Measurements from ENCODE around the gene STK32C.

STK32C gene

DNA sequence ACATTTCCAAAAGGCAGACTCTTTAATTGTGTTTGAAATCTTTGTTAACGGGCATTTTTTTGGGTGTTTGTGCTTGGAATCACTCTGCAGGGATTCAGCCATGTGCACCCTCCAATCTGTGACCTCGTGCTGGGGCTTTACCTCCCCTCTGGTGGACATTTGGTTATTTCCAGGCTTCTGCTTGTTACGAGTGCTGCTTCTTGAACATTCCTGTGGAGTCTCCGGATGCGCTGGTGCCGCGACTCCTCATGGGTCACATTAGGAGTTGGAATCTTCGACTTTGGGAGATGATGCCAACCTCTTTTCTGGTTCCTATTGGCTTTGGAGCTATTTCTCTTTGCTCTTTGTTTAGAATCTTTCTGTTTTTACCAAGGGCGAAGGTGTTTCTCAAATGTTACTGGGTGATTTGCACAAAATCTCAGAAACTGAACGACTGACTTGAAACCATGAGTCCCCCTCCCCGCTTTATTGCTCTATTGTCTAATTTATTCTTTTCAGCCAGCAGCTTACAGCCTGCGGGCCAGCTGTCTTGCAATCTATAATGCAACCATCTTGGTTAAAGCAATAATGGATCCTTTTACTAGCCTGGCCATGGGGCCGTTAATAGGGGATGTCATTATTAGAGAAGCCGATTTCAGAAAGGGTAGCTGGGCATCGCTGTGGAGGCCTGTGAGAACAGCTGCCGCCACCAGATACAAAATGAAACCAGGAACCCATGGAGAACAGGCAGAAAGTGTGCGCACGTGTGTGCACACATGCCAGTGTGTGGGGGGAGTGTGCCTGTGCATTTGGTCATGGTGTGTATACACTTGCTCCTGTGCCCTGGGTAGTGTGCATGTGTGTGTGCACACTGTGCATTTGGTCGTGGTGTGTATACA is 130.9 kb downstream of the STK32C start:
- DNase-seq = no peak

DNA sequence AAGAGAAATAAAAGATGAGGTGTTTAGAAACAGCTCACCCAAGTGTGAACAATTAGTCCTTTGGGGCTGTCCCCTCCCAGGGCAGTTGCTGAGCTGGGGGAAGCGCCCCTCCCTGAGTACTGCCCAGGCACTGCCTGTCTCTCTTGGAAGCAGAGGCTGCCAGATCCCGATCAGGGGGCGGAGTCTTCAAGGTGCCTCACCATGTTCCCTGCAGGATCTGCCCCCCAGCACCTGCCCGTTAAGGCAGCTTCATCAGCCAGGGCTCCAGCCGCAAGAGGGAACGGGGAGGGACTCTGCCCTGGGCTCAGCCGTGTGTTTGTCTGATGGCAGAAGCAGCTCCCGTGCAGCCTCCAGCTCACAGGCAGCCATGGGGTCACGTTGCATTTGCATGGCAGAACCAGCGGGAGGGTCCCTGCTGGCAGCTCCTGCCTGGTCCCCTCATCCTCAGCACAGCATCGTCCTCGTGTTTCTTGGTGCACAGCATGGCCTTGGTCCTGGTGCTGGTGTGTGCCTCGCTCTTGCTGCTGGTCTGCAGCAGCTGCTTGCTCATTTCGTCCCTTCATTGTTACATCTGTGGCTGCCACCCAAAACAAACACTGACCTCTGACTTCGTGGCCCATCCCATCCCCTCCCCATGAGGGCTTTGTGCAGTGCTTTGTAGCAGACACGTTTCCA is 131.7 kb downstream of the STK32C start:
- peak; percentile 13 for DNase-seq

DNA sequence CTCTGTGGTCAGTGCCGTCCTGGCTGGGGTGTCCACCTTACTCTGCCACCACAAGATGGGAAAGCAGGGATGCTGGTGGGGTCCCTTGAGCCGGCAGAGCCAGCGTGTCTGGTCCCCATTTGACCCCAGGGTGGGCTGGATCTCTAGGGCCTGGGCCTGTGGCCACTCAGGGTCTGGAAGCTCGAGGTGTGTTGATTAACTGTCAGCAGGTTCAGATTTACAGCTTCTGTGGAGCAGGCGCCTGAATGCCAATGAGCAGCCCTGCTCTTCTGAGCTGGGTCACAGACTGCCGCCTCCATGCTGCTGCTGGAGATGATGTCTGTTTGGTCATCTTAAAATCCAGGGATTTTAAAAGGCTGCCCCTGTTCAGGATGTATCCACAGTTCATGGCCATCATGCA is 132.3 kb downstream of the STK32C start:
- DNase-seq = no peak

DNA sequence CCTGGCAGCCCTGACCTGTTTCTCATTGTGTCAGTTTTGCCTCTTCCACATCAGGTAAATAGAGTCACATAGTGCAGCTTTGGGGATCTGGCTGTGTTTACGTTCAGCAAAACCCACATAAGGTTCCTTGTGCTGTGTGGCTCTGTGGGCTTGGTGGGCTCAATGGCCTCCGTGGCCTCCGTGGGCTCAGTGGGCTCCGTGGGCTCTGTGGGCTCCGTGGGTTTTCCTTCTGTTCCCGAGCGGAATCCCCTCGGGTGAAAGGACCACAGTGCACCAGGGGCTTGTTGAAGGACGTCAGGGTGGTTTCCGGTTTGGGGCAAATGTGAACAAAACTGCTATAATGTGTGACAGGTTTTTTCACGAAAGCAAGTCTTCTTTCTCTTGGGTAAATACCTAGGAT is 133.5 kb downstream of the STK32C start:
- DNase-seq = no peak

DNA sequence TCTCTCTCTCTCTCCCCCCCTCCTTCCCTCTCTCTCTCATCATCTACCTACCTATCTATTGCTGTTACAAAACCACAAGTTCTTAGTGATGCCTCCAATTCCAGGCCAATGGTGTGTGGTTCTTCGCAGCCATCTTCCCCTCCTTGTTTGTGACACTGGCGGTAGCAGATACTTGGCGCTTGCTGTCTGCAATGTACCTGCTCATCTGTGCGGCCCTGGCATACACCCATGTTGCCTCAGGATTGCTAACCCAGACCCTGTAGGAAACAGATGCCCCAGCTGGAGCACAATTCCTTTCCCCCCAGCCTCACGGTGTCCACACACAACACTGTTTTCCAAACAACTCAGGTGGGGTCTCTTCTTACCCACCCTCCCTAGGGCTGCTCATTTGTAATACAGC is 134.6 kb downstream of the STK32C start:
- no peak for DNase-seq

DNA sequence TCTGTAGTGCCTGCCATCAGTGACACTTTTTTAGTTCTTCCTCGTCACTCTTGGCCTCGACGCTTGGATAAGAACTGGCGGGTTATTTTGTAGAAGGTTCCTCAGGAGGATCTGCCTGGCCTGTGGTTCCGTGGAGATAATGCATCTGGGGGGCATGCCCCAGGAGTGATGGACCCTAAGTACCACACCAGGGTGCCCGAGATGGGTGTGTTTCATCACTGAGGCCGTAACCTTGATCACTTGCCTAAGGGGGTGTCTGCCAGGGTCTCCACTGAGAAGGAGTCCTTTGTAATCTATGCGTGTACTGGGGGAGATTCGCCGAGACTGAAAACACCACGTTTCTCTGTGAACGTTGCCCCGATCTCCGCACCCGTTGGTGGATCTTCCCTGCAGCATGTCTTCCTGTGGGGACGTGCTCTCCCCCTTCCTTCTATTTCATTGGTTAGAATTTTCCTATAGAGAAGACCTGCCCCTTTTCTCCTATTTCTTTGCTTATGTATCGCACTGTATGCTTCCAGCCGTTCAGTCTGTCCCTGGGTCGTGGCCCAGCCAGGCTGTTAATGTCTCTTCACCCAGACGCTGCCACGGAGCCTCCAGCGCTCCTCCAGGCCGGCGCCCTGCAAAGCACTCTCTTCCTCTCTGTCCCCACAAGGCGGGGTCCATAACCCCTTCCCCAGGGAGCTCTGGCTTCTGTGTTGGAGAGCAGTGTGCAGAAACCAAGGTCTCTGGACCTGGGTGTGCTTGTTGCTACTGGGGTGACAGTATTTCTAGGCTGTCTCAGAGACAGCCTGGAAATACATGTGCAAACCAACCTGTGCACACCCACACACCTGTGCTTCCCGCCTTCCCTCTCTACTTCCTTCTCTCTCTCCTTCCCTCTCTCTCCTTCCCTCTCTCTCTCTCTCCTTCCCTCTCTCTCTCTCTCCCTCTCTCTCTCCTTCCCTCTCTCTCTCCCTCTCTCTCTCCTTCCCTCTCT is 135.4 kb downstream of the STK32C start:
- DNase-seq = no peak

DNA sequence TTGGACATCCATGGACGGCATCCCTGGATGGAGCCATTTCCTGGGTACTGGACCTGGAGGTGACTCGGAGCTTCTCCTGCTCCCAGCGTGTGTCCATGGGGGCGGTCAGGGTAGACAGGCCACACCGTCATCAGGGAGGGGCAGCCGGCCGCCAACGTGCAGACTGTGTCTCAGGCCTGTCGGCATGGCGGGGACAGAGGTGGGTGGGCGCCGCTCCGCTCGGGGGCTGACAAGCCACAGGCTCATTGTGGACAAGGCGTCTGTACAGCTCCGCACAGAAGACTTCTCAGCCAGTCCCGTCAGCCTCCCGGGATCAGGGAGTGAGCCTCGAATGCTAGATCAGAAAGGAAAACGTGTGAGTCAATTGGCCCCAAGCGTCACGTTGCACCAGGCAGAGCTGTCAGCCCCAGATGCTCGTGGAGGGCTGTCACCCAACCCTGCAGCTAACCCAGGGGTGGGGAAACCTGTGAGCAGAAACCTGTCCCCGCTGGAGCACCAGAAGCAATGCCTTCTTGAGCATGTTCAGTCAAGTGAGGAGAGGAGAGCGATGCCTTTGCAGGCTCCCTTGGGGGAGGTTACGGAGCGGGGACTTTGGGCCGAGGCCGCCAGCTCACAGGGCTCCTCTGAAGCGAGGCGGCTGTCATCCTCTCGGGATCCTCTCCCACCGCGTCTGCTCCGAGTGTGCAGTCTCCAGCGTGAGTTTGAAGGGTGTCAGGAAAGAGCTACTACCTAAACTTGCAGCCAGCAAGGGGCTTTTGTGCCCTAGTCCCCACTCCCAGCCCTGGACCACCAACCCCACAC is 137.0 kb downstream of the STK32C start:
- DNase-seq = no peak

DNA sequence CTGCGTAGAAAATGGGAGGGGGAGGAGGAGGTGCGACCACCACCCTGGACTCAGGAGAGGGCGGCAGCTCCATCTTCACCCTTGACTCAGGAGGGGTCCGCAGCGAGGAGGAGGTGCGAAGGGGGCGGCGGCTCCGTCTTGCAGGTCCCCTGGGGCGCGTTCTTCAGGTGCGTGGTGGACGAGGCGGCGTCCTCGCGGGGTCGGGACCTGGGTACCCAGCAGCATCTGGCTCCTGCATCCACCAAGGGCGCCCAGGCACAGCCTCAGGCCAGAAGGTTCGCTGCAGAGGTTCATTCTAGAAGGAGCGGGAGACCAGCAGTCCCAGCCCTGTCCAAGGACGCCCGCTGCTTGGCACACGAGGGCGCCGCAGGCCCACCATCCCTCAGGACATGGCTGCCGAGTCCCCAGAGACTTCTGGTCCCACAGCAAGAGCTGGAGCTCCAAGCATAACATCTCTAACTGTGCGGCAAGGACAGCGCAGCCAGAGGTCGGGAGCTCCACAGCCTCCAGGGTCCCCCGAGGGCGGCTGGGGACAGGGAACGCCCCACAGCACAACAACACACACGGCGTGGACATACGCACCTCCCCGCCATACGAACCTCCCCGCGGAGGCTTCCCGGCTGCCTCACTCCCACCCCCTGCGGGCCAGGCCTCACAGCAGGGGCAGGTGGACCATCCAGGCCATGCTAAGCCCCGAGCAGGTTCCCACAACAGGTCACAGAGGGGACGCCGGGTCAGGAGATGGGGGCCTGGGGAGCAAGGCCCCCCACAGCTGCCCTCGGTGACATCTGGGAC is 137.8 kb downstream of the STK32C start:
- no peak for DNase-seq

DNA sequence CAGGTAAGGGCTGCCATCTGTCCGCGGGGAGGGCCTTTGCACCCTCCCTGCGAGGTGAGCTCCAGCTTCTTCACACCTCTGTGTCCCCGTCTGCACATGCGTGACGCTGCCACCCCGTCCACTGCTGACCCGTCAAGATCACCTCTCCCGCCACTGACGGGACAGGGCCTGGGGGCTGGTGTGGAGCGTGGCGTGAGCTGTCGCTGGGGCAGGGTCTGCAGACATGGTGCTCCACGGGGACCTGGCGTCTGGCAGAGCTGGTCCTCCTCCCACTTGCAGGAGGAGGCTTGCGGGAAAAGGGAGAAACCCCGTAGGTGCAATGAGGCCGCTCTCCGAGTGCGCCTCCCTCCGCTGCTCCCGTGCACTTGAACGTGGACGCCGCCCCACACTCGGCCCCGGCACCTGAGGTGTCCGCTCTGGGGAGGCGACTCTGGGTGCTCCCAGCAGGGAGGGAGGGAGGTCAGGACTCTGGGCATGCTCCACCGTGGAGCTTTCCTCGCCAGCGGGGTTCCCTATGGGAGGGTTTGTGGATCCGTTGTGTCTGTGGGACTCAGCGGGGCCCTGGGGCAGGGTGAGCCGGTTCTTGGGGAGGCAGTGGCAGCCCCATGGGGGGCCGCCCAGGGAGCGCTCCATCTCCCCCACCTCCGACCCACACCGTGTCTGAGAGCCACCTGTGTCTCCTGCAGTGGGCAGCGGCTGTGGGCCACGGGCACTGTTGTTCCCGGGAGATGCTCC is 138.6 kb downstream of the STK32C start:
- no peak for DNase-seq

DNA sequence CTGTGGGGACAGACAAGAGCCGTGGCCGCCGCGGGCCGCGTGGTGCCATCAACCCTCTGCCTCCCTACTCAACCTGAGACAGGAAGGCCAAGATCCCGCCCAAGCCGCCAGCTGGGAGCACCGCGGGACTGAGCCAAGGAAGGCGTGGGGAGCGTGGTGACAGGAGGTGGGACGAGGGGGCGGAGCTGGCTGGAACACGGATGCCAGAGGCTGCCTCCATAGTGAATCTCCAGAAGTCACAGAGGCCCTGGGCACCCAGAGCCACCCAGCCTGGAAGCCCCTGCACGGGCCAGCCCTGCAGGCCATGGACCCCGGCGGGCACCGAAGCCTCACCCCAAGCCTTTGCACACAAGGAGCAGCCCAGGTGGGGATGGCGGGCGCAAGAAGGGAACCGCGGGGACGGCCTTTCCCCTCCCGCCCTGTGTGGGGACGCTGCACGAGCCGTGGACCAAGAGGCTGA is 139.1 kb downstream of the STK32C start:
- no peak for DNase-seq

DNA sequence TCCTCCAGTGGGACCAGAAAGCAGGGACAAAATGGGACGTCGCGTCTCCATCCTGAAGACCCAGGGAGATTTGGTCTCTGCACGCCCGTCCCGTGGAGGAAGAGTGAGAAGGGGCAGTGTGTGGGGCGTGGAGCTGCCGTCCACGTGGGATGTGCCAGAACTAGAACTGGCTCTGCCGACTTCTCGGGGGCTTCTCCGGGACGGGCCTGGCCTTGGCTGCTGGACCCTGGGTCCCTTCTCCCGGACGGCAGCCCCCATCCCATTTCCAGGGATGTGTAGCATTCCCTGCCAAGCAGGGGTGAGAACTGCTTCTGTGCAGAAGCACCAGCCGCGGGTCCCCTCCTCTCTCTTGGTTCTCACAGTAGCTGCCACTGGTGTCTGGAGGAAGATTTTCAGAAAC is 139.8 kb downstream of the STK32C start:
- DNase-seq = no peak

DNA sequence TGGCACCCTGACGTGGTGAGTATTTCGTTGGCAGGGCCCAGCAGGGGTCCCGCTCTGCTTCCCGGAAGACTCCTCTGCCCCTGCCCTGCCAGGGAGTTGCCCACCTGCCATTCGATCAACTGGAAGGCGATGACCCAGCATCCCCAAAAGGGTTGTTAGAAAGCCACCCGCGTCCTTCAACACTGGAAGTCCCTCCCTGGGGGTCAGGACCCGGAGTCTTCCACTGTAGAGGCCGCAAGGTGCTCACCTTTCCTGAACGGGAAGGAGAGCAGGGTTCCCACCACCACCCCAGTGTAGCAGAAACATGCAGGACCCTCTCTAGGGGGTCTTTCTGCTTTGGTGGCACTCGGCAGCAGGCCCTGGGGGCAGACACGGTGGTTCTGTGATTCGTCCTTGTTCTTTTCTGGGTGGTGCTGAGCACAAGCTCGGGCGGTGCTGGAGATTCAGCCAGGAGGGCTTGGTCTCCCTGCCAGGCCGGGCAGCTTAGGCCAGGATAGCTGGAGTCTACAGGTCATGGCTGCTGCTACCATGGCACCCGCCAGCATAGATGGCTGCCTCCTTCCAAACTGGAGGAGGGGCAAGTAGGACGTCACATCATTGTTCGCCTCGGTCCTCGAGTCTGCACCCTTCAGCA is 140.6 kb downstream of the STK32C start:
- DNase-seq = no peak

DNA sequence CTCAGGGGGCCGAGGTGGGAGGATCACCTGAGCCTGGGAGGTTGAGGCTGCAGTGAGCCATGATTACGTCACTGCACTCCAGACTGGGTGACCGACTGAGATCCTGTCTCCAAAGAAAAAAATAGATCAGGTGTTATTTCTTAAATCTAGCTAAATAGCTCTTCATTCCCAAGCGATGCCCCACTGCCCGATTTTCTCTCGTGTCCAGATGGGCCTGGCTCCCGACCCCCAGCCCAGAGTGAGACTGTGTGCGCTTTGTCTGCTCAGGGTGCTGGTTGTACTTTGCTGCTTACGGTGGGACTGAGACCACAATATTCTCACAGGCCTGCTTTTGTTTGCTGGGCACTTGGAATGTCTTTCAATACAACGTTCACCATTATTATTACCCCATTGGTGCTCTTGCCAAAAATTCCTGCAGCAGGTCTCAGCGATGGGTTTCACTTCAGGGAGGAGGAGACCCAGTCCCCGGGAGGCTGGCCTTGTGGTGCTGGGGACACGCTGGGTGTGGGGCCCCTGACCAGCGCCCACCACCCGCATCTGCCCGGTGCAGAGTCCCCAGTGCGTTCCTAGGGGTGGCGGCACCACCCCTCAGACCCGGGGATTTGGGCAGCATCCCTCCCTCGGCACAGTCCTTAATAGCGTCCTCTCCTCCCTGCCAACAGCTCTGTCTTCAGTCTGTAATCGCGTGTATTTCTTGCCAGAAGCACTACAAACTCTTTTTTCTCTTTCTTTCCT is 141.4 kb downstream of the STK32C start:
- DNase-seq = no peak

DNA sequence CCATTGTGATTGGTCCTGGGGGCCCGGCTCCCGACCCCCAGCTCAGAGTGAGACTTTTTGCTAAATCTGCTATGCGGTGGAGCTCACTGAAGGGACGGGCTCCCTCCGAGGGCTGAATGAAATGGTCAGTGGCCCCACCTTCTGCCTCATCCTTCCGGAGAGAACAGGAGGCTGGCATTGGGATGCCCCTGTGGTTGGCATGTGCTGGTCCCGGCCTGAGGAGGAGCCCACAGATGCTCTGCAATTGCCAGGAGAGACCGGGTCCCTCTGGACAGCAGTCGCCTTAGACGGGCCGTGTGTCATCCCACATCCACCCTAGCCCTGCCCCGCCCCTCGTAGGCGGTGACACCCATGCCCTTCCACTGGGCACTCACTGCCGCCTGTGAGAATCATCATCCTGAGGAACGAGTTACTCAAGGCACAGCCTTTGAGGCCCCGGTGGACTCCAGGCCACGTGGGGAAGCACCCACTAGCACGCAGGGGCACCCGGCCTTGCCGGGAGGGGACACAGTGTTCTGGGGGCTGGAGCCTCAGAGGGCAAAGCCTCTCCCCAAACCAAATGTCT is 142.3 kb downstream of the STK32C start:
- no peak for DNase-seq

DNA sequence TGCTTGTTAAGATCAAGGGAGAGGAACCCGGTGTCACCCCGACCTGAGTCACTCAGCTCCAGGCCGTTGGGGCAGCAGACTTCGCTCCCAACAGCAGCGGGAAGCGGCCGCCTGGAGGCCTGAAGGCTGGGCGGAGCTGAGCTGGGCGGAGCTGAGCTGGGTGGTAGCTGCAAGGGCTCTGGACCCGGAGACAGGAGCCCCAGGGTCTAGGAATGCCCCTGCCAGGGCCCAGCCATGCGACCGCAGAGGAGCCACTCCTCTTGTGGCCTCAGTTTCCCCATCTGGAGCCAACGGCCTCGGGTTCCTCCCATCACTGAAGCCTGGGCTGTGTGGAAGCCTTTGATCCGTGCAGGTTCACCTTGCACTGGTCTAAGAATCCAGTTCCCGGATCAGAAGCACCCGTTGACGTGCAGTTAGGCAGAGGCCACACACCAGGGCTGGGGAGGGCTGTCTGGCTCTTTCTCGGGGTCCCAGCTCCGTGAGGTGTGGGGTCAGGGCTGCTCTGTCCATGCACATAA is 142.9 kb downstream of the STK32C start:
- no peak for DNase-seq

DNA sequence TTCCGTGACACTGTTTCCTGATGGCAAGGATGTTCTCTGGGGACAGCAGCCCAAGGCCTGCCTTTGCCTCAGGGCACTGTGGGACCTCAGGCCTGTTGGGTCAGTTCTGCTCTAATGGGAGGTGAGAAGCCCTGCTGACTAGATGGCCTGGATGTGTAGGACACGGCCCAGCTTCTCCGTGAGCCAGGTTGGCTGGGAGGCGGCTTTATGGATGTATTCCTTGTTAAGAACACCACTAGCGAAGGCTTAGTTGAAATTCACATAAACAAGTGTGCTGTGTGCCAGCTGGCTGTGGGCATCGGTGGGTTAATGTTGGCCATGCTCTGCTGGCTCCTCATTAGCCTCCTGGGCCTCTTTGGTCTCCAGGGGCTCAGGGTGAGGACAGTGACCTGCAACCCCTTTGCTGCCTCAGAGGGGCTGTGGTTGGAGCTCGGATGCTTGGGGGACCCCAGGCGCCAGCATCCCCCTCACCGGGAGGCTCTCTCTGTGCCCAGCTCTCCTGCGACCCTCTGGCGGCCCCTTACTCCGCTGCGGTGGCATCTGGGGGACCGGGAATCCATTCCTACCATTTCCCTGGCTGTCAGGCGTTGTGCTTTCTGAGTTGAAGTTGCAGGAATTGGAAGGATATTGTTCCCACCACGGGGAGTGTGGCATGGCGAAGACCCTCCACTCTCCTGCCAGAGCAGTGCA is 143.8 kb downstream of the STK32C start:
- DNase-seq = no peak

DNA sequence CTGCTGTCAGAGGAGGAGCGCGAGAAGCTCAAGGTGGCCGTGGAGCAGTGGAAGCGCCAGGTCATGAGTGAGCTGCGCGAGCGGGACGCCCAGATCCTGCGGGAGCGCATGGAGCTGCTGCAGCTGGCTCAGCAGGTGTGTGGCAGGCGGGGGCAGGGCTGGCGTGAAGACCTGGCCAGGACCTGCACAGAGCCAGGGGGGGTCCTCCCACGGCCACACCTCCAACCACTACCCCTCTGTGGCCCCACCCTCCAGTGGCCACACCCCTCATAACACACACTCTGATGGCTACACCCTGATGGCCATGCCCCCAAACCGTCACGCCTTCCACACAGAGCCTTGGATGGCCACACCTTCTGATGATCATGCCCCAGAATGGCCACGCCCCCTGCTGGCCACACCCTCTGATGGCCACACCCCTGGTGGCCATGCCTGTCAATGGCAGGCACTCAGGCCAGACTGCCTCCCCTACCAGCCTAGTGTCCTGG is 144.4 kb downstream of the STK32C start:
- DNase-seq = no peak

Data from DMS79 treated with DMSO at 0.1 percent for 48 hours (cell line).